K562 (cell line): Measurements from ENCODE around the gene AHNAK. TPM values are rescaled to one million over a fixed set of nuclear protein-coding genes. Genes with fewer than 3 reads are reported as not detected.

ENCODE experiments used
- ATAC-seq: fragments of 200-7000 bp; cut with Tn5 transposase; 3 replicates; pipeline ENCODE4 v1.9.1; 2020; ENCODE audit warnings: moderate library complexity
- BruUV-seq: library from RNA; stranded (reverse); fragments of 400-500 nt; replicated peaks from 2 replicates; lab custom pipeline; 2021; lab: Mats Ljungman, UMichigan
- CTCF ChIA-PET: fragments of 300-600 bp; formaldehyde crosslinking; extraction: SDS; loops from one replicate; lab custom pipeline; 2021; ENCODE audit warnings: low intra/inter-chr PET ratio; lab: Yijun Ruan, JAX
- POLR2A ChIA-PET: fragments of 300-600, 350-650 bp; sonication (Branson Sonifier 250); formaldehyde crosslinking; extraction: SDS; loops from one replicate; lab custom pipeline; 2021; ENCODE audit warnings: antibody characterized with exemption, inconsistent platforms; lab: Yijun Ruan, JAX
- DNase-seq, 4 experiments: peaks; one replicate each; pipeline versions ENCODE4 v3.0.0 to v3.0.0-alpha.2; 2011 to 2018; ENCODE audit warnings: low spot score in 3 of 4, mixed read lengths in 3 of 4; ENCODE audit errors: extremely low read depth in 1 of 4
- FAIRE-seq: peaks from 2 replicates; lab custom pipeline; 2011; peaks lifted over from hg19 to GRCh38; lab: Jason Lieb, UNC
- H2AFZ ChIP-seq: 2 replicates; pipeline ENCODE4 v1.6.0; 2011; ENCODE audit warnings: low read depth, low read length, control low read depth, inconsistent platforms
- H3K27ac ChIP-seq: fragments of 200-600 bp; 3 replicates; pipeline ENCODE4 v1.8.0; 2011; ENCODE audit warnings: low read depth, mild to moderate bottlenecking, control low read depth, inconsistent platforms, low read length, moderate library complexity, mixed read lengths; ENCODE audit errors: extremely low read depth
- H3K27me3 ChIP-seq, 2 experiments: fragments of 300-600 bp in 1 of 2; 2 replicates in 1 of 2; 3 replicates in 1 of 2; pipeline versions ENCODE4 v1.6.0 to v1.8.0; 2011; ENCODE audit warnings: inconsistent platforms in 2 of 2, low read length in 2 of 2, mild to moderate bottlenecking in 1 of 2, mixed read lengths in 1 of 2, moderate library complexity in 1 of 2; ENCODE audit not compliant: control insufficient read depth in 2 of 2, insufficient read depth in 2 of 2
- H3K36me3 ChIP-seq: fragments of 300-600 bp; 3 replicates; pipeline ENCODE4 v1.8.0; 2011; ENCODE audit warnings: mild to moderate bottlenecking, low read length, inconsistent platforms; ENCODE audit not compliant: control insufficient read depth, insufficient read depth
- H3K4me1 ChIP-seq, 2 experiments: fragments of 200-600 bp in 1 of 2; replicated peaks in 1 of 2; 2 replicates in 1 of 2; 3 replicates in 1 of 2; pipeline versions ENCODE4 v1.5.1 to v1.8.0; 2011; ENCODE audit warnings: inconsistent platforms in 2 of 2, low read length in 2 of 2, mild to moderate bottlenecking in 1 of 2, mixed read lengths in 1 of 2, moderate library complexity in 1 of 2; ENCODE audit not compliant: control insufficient read depth in 2 of 2, insufficient read depth in 2 of 2
- H3K4me2 ChIP-seq: 2 replicates; pipeline ENCODE4 v1.6.1; 2011; ENCODE audit warnings: low read length, control low read depth, inconsistent platforms, mixed read lengths; ENCODE audit not compliant: insufficient read depth
- H3K4me3 ChIP-seq: fragments of 200-600 bp; sonication (generic), shearing (Covaris generic); 2 replicates; pipeline ENCODE4 v1.5.1; 2016; ENCODE audit warnings: control low read depth, inconsistent platforms
- H3K79me2 ChIP-seq: fragments of 200-600 bp; 3 replicates; pipeline ENCODE4 v1.8.0; 2011; ENCODE audit warnings: low read length, inconsistent platforms; ENCODE audit not compliant: control insufficient read depth, insufficient read depth
- H3K9ac ChIP-seq, 2 experiments: 2 replicates each; pipeline versions ENCODE4 v1.6.0 to v1.6.1; 2011; ENCODE audit warnings: low read depth in 2 of 2, low read length in 2 of 2, control low read depth in 1 of 2, inconsistent platforms in 1 of 2, mild to moderate bottlenecking in 1 of 2, mixed read lengths in 1 of 2; ENCODE audit not compliant: insufficient read depth in 1 of 2
- H3K9me1 ChIP-seq: one replicate; pipeline ENCODE4 v1.6.0; 2011; ENCODE audit warnings: inconsistent platforms, mild to moderate bottlenecking, low read length, moderate library complexity; ENCODE audit not compliant: control insufficient read depth, insufficient read depth
- H3K9me3 ChIP-seq: replicated peaks from 2 replicates; pipeline ENCODE4 v1.5.1; 2011; ENCODE audit warnings: low read depth, low read length, inconsistent platforms; ENCODE audit not compliant: control insufficient read depth, insufficient read depth
- H4K20me1 ChIP-seq: replicated peaks from 2 replicates; pipeline ENCODE4 v1.6.1; 2011; ENCODE audit warnings: low read length, inconsistent platforms, mixed read lengths; ENCODE audit not compliant: control insufficient read depth, insufficient read depth
- BMI1 ChIP-seq: fragments of 150-350 bp; IDR thresholded peaks from 2 replicates; pipeline ENCODE4 v1.6.1; 2014; ENCODE audit warnings: low read length
- E2F5 ChIP-seq: sonication (generic); formaldehyde crosslinking; IDR thresholded peaks from 2 replicates; pipeline ENCODE4 v1.8.0; 2022; ENCODE audit warnings: mild to moderate bottlenecking, missing genetic modification reagents
- HMBOX1 ChIP-seq: sonication (generic); IDR thresholded peaks from 2 replicates; pipeline ENCODE4 v1.6.1; 2016
- ILK ChIP-seq: fragments of 450-650 bp; IDR thresholded peaks from 2 replicates; pipeline ENCODE4 v1.6.1; 2016; ENCODE audit warnings: missing genetic modification characterization, low read depth, mild to moderate bottlenecking, missing compliant biosample characterization, moderate library complexity, borderline replicate concordance
- PCBP1 ChIP-seq: fragments of 200-400 bp; formaldehyde crosslinking; IDR thresholded peaks from 2 replicates; pipeline ENCODE4 v1.6.1; 2018; ENCODE audit warnings: mild to moderate bottlenecking, low read depth, low read length; ENCODE audit not compliant: poor library complexity, severe bottlenecking
- RB1 ChIP-seq: fragments of 450-650 bp; IDR thresholded peaks from 2 replicates; pipeline ENCODE4 v1.6.1; 2017; ENCODE audit warnings: low read depth, mild to moderate bottlenecking
- ZNF140 ChIP-seq: fragments of 250-450 bp; sonication (Bioruptor Pico); IDR thresholded peaks from 2 replicates; pipeline ENCODE4 v1.8.0; 2021; ENCODE audit warnings: moderate library complexity, mild to moderate bottlenecking, inconsistent platforms
- WGBS: fragments of 100-300 bp; shearing (Covaris generic); methylation state at CpG from one replicate; pipeline ENCODE4 v1.1.6; 2016; ENCODE audit warnings: low coverage, mixed read lengths; ENCODE audit not compliant: insufficient coverage; ENCODE audit errors: missing lambda C conversion rate; 5-methylcytosine and 5-hydroxymethylcytosine counted together
- in situ Hi-C: fragments of 300-500 bp; cut with MboI; formaldehyde crosslinking; loops from 4 replicates; pipeline ENCODE4 v1.15.0; 2018; ENCODE audit warnings: inconsistent platforms, mixed read lengths
- intact Hi-C: fragments of 100-400 bp; cut with micrococcal nuclease; formaldehyde crosslinking; loops from 2 replicates; pipeline ENCODE4 v1.14.2; 2022
- polyA plus RNA-seq, 8 experiments: library from polyadenylated mRNA; depleted of rRNA in 4 of 8; stranded (reverse) in 5 of 8; unstranded in 3 of 8; fragments of >200 nt; fragmentation: Nextera tagmentation in 2 of 8; fragmentation: Illumina TruSeq in 1 of 8; extraction: Ambion mirVana in 2 of 8; extraction: Trizol in 1 of 8; gene quantifications; 2 replicates each; pipeline versions ENCODE4 v1.2.1 to v1.2.3, GENCODE V29; 2011 to 2014; ENCODE audit warnings: inconsistent platforms in 1 of 8, missing spikeins in 1 of 8
- total RNA-seq, 7 experiments: library from RNA; depleted of rRNA in 6 of 7; stranded (reverse); fragments of >200 nt in 6 of 7; fragmentation: Illumina TruSeq in 2 of 7; extraction: Trizol in 2 of 7; gene quantifications; 2 replicates each; pipeline versions ENCODE4 v1.2.1 to v1.2.3, GENCODE V29; 2011 to 2021; ENCODE audit warnings: low replicate concordance in 1 of 7
- TF ChIP-seq, protein P1 (sequence below): fragments of 250-450 bp; sonication (Bioruptor Pico); IDR thresholded peaks from 2 replicates; pipeline ENCODE4 v1.4.0; 2020

The AHNAK gene
- total and polyA plus RNA-seq, 9 of the 15 experiments (the other 6 are each of a cell fraction or from before 2014, with no cell fraction given) = 1.5 to 89.7 (median 45.0) TPM

- FAIRE-seq (peak; percentile 95), DNase-seq (peak; percentile 73 to 92 (median 80)), ATAC-seq (peak; percentile 89)
- H3K9ac ChIP-seq = no peak overlapping the region
- no peaks in the 10 kb centered on the region for H3K9me3 ChIP-seq
- no peak overlapping the region for H3K4me2 ChIP-seq
- peaks cover 34 to 38% of the 10 kb centered on the region in 2 experiments for H3K4me1 ChIP-seq
- peaks cover 9% of the 10 kb centered on the region; the same call in 1 of the 2 replicates for H4K20me1 ChIP-seq
- POLR2A ChIA-PET = interaction anchor here (0.6 to 3.1 kb wide), 14 partner anchors 9 to 322 kb away, joined by 3 to 15 read pairs (median 5); partner anchors contain the start of genes AHNAK, EEF1G and TUT1
- in situ Hi-C loops = no loop called here
- H3K27ac ChIP-seq = no peak overlapping the region
- peaks cover 36% of the 10 kb centered on the region for H3K79me2 ChIP-seq
- CTCF ChIA-PET = interaction anchor here (0.6 to 3.9 kb wide), 7 partner anchors 15 to 180 kb away, joined by 3 to 48 read pairs (median 3); no protein-coding TSS in a partner anchor
- intact Hi-C loops = loop anchor here (1.0 kb wide), 1 partner anchor 164 kb away; no protein-coding TSS in a partner anchor
- no peak overlapping the region for H3K4me3 ChIP-seq
- 39% methylated on average over 2 of the region's 2 CpGs for WGBS
- no peak overlapping the region for H2AFZ ChIP-seq
- peaks cover 83% of the 10 kb centered on the region for H3K36me3 ChIP-seq
- H3K9me1 ChIP-seq = no peaks in the 10 kb centered on the region
- BruUV-seq = no TSS peak
- no peaks in the 10 kb centered on the region for H3K27me3 ChIP-seq
- TF ChIP-seq ILK (no peak), BMI1 (no peak), PCBP1 (no peak), HMBOX1 (peak; percentile 85), E2F5 (CRISPR knock-in tag) (no peak), ZNF140 (CRISPR knock-in tag) (no peak), RB1 (peak; percentile 23; the same call in 1 of the 2 replicates)
- TF ChIP-seq, protein P1, sequence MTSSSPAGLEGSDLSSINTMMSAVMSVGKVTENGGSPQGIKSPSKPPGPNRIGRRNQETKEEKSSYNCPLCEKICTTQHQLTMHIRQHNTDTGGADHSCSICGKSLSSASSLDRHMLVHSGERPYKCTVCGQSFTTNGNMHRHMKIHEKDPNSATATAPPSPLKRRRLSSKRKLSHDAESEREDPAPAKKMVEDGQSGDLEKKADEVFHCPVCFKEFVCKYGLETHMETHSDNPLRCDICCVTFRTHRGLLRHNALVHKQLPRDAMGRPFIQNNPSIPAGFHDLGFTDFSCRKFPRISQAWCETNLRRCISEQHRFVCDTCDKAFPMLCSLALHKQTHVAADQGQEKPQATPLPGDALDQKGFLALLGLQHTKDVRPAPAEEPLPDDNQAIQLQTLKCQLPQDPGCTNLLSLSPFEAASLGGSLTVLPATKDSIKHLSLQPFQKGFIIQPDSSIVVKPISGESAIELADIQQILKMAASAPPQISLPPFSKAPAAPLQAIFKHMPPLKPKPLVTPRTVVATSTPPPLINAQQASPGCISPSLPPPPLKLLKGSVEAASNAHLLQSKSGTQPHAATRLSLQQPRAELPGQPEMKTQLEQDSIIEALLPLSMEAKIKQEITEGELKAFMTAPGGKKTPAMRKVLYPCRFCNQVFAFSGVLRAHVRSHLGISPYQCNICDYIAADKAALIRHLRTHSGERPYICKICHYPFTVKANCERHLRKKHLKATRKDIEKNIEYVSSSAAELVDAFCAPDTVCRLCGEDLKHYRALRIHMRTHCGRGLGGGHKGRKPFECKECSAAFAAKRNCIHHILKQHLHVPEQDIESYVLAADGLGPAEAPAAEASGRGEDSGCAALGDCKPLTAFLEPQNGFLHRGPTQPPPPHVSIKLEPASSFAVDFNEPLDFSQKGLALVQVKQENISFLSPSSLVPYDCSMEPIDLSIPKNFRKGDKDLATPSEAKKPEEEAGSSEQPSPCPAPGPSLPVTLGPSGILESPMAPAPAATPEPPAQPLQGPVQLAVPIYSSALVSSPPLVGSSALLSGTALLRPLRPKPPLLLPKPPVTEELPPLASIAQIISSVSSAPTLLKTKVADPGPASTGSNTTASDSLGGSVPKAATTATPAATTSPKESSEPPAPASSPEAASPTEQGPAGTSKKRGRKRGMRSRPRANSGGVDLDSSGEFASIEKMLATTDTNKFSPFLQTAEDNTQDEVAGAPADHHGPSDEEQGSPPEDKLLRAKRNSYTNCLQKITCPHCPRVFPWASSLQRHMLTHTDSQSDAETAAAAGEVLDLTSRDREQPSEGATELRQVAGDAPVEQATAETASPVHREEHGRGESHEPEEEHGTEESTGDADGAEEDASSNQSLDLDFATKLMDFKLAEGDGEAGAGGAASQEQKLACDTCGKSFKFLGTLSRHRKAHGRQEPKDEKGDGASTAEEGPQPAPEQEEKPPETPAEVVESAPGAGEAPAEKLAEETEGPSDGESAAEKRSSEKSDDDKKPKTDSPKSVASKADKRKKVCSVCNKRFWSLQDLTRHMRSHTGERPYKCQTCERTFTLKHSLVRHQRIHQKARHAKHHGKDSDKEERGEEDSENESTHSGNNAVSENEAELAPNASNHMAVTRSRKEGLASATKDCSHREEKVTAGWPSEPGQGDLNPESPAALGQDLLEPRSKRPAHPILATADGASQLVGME (CRISPR knock-in tag) = no peak
These were observed 14.0 kb upstream of the AHNAK start for GRCh38 chr11:62560566-62561103.
